H9 (cell line): ENCODE measurements around the gene COL3A1. TPM values are rescaled to one million over a fixed set of nuclear protein-coding genes. Genes with fewer than 3 reads are reported as not detected.

Experiments used
- DNase-seq: peaks from one replicate; pipeline ENCODE4 v3.0.0-alpha.2; 2017
- H2AFZ ChIP-seq: one replicate; pipeline ENCODE4 v1.6.1; 2013; ENCODE audit warnings: mild to moderate bottlenecking, low read length, control low read depth, moderate library complexity
- H2AK5ac ChIP-seq: 2 replicates; pipeline ENCODE4 v1.6.1; 2013; ENCODE audit warnings: low read length, control low read depth, mixed read lengths; ENCODE audit not compliant: insufficient read length
- H2BK120ac ChIP-seq: one replicate; pipeline ENCODE4 v1.6.1; 2013; ENCODE audit warnings: low read depth, mild to moderate bottlenecking, low read length, control low read depth, inconsistent platforms; ENCODE audit not compliant: poor library complexity, severe bottlenecking
- H2BK12ac ChIP-seq: 2 replicates; pipeline ENCODE4 v1.6.1; 2013; ENCODE audit warnings: low read length, control low read depth, mixed read lengths, low read depth; ENCODE audit not compliant: insufficient read length
- H2BK15ac ChIP-seq: 2 replicates; pipeline ENCODE4 v1.6.1; 2013; ENCODE audit warnings: low read depth, low read length, control low read depth
- H2BK20ac ChIP-seq: one replicate; pipeline ENCODE4 v1.6.1; 2013; ENCODE audit warnings: low read depth, mild to moderate bottlenecking, low read length, control low read depth, inconsistent platforms; ENCODE audit not compliant: poor library complexity, severe bottlenecking
- H2BK5ac ChIP-seq: 2 replicates; pipeline ENCODE4 v1.6.1; 2013; ENCODE audit warnings: low read length, control low read depth, mixed read lengths; ENCODE audit not compliant: insufficient read length
- H3K14ac ChIP-seq: 2 replicates; pipeline ENCODE4 v1.6.1; 2013; ENCODE audit warnings: low read length, control low read depth; ENCODE audit not compliant: insufficient read depth
- H3K18ac ChIP-seq: 2 replicates; pipeline ENCODE4 v1.6.1; 2013; ENCODE audit warnings: low read depth, mild to moderate bottlenecking, mixed read lengths, low read length, control low read depth; ENCODE audit not compliant: insufficient read length
- H3K23ac ChIP-seq: 2 replicates; pipeline ENCODE4 v1.6.1; 2013; ENCODE audit warnings: low read length, control low read depth, mixed read lengths, low read depth; ENCODE audit not compliant: insufficient read length
- H3K23me2 ChIP-seq: 2 replicates; pipeline ENCODE4 v1.6.1; 2013; ENCODE audit warnings: low read depth, mild to moderate bottlenecking, mixed read lengths, low read length, control low read depth; ENCODE audit not compliant: insufficient read length, poor library complexity, severe bottlenecking
- H3K27ac ChIP-seq: 2 replicates; pipeline ENCODE4 v1.5.1; 2013; ENCODE audit warnings: low read length, control low read depth, mixed read lengths, low read depth; ENCODE audit not compliant: insufficient read length
- H3K27me3 ChIP-seq: 2 replicates; pipeline ENCODE4 v1.6.1; 2013; ENCODE audit warnings: low read length, control low read depth, inconsistent platforms; ENCODE audit not compliant: insufficient read depth
- H3K4ac ChIP-seq: 2 replicates; pipeline ENCODE4 v1.6.1; 2013; ENCODE audit warnings: low read depth, mild to moderate bottlenecking, control low read depth, inconsistent platforms, low read length, moderate library complexity
- H3K4me1 ChIP-seq: 2 replicates; pipeline ENCODE4 v1.6.1; 2013; ENCODE audit warnings: low read length, control low read depth, inconsistent platforms; ENCODE audit not compliant: insufficient read depth
- H3K4me2 ChIP-seq: 2 replicates; pipeline ENCODE4 v1.6.1; 2013; ENCODE audit warnings: low read length, control low read depth, mixed read lengths; ENCODE audit not compliant: insufficient read length, insufficient read depth
- H3K56ac ChIP-seq: 2 replicates; pipeline ENCODE4 v1.6.1; 2013; ENCODE audit warnings: low read depth, mild to moderate bottlenecking, mixed read lengths, low read length, control low read depth; ENCODE audit not compliant: insufficient read length
- H3K79me1 ChIP-seq: 2 replicates; pipeline ENCODE4 v1.6.1; 2013; ENCODE audit warnings: low read depth, mild to moderate bottlenecking, moderate library complexity, low read length, control low read depth, inconsistent platforms; ENCODE audit not compliant: insufficient read depth, poor library complexity, severe bottlenecking
- H3K79me2 ChIP-seq: 2 replicates; pipeline ENCODE4 v1.6.1; 2013; ENCODE audit warnings: low read length, control low read depth, inconsistent platforms; ENCODE audit not compliant: insufficient read depth
- H3K9ac ChIP-seq: 2 replicates; pipeline ENCODE4 v1.6.1; 2013; ENCODE audit warnings: low read length, control low read depth, mixed read lengths; ENCODE audit not compliant: insufficient read length; ENCODE audit errors: extremely low read depth
- H3K9me3 ChIP-seq: one replicate; pipeline ENCODE4 v1.6.1; 2013; ENCODE audit warnings: low read depth, low read length, inconsistent platforms; ENCODE audit not compliant: control insufficient read depth
- H3T11ph ChIP-seq: one replicate; pipeline ENCODE4 v1.6.1; 2013; ENCODE audit warnings: mild to moderate bottlenecking, low read length, control low read depth, inconsistent platforms
- H4K20me1 ChIP-seq: one replicate; pipeline ENCODE4 v1.6.1; 2013; ENCODE audit not compliant: control insufficient read depth, insufficient read length, insufficient read depth
- H4K5ac ChIP-seq: 2 replicates; pipeline ENCODE4 v1.6.1; 2013; ENCODE audit warnings: low read depth, mild to moderate bottlenecking, mixed read lengths, low read length, control low read depth; ENCODE audit not compliant: insufficient read length
- H4K8ac ChIP-seq: replicated peaks from 2 replicates; pipeline ENCODE4 v1.6.1; 2013; ENCODE audit warnings: low read length, control low read depth, mixed read lengths, low read depth; ENCODE audit not compliant: insufficient read length
- H4K91ac ChIP-seq: 2 replicates; pipeline ENCODE4 v1.6.1; 2013; ENCODE audit warnings: low read depth, mild to moderate bottlenecking, moderate library complexity, mixed read lengths, low read length, control low read depth; ENCODE audit not compliant: insufficient read length
- H3K27ac Mint-ChIP-seq, 3 experiments: 2 replicates in 2 of 3; 3 replicates in 1 of 3; pipeline ENCODE4 v1.8.0; 2020 to 2021; ENCODE audit warnings: mixed read lengths in 3 of 3, mild to moderate bottlenecking in 1 of 3, moderate library complexity in 1 of 3
- H3K27me3 Mint-ChIP-seq: 2 replicates; pipeline ENCODE4 v1.8.0; 2021; ENCODE audit warnings: low read depth, mild to moderate bottlenecking, moderate library complexity, mixed read lengths
- H3K36me3 Mint-ChIP-seq, 3 experiments: 2 replicates in 2 of 3; 3 replicates in 1 of 3; pipeline ENCODE4 v1.8.0; 2020 to 2021; ENCODE audit warnings: low read depth in 3 of 3, mixed read lengths in 3 of 3; ENCODE audit not compliant: insufficient read depth in 1 of 3
- H3K4me1 Mint-ChIP-seq, 2 experiments: 2 replicates each; pipeline ENCODE4 v1.8.0; 2020; ENCODE audit warnings: mixed read lengths in 2 of 2
- H3K4me3 Mint-ChIP-seq, 2 experiments: 2 replicates in 1 of 2; 3 replicates in 1 of 2; pipeline ENCODE4 v1.8.0; 2020 to 2021; ENCODE audit warnings: mild to moderate bottlenecking in 2 of 2, mixed read lengths in 2 of 2, moderate library complexity in 1 of 2
- H3K9me3 Mint-ChIP-seq, 2 experiments: 2 replicates in 1 of 2; 3 replicates in 1 of 2; pipeline ENCODE4 v1.8.0; 2020; ENCODE audit warnings: mild to moderate bottlenecking in 2 of 2, mixed read lengths in 2 of 2, moderate library complexity in 1 of 2
- CTCF ChIP-seq: fragments of 200-600 bp; sonication (generic); conservative IDR thresholded peaks from 3 replicates; pipeline ENCODE4 v1.8.0; 2021; ENCODE audit warnings: antibody characterized with exemption, mild to moderate bottlenecking
- WGBS: extraction: QIAGEN DNeasy Blood & Tissue Kit; methylation state at CpG from one replicate; pipeline ENCODE4 v1.1.7; 2013; ENCODE audit warnings: missing lambda C conversion rate, low lambda C conversion rate, mixed read lengths; ENCODE audit not compliant: insufficient read length; ENCODE audit errors: extremely low coverage; 5-methylcytosine and 5-hydroxymethylcytosine counted together
- total RNA-seq: library from RNA; stranded (reverse); gene quantifications from 2 replicates; pipeline ENCODE4 v1.2.1, GENCODE V29; 2021

COL3A1 gene
- total RNA-seq, 1 experiment from 2014 or later = not detected

GRCh38 chr2:189015359-189015758, 41.2 kb downstream of the COL3A1 start:
- H3K27ac ChIP-seq = no peak overlapping the region
- no peak overlapping the region for H3K4me2 ChIP-seq
- no peak overlapping the region for H3K9ac ChIP-seq
- no peak overlapping the region for H3K56ac ChIP-seq
- no peak for DNase-seq
- Mint-ChIP-seq H3K4me1 (peaks cover 17 to 18% of the 10 kb centered on the region in 2 experiments), H3K27me3 (no peaks in the 10 kb centered on the region), H3K9me3 (no peaks in the 10 kb centered on the region), H3K36me3 (no peaks in the 10 kb centered on the region), H3K4me3 (no peak overlapping the region), H3K27ac (peak overlapping the region in 2 of 3 experiments; percentile 42 to 84; a peak in 2 of 7 replicates)
- H2AFZ ChIP-seq = no peak overlapping the region
- H4K5ac ChIP-seq = no peak overlapping the region
- H3K4me1 ChIP-seq = no peaks in the 10 kb centered on the region
- TF ChIP-seq CTCF = no peak
- no peaks in the 10 kb centered on the region for H4K20me1 ChIP-seq
- H3K23ac ChIP-seq = no peak overlapping the region
- H4K8ac ChIP-seq = no peak overlapping the region
- no peak overlapping the region for H3K18ac ChIP-seq
- H2BK15ac ChIP-seq = no peak overlapping the region
- no peak overlapping the region for H3K4ac ChIP-seq
- H3K14ac ChIP-seq = no peak overlapping the region
- no peak overlapping the region for H2BK12ac ChIP-seq
- H3K9me3 ChIP-seq = no peaks in the 10 kb centered on the region
- H3T11ph ChIP-seq = no peak overlapping the region
- H2AK5ac ChIP-seq = no peak overlapping the region
- H2BK20ac ChIP-seq = no peak overlapping the region
- H4K91ac ChIP-seq = no peak overlapping the region
- no peaks in the 10 kb centered on the region for H3K27me3 ChIP-seq
- no peaks in the 10 kb centered on the region for H3K79me1 ChIP-seq
- no peaks in the 10 kb centered on the region for H3K23me2 ChIP-seq
- no CpG with 5 or more reads among the region's 1 CpG for WGBS
- H3K79me2 ChIP-seq = no peaks in the 10 kb centered on the region
- H2BK5ac ChIP-seq = no peak overlapping the region
- no peak overlapping the region for H2BK120ac ChIP-seq
